Measurements from ENCODE around the gene VAV2.
"Not testable (repeated sequence)": the region's sequence is repeated elsewhere in the genome, so short reads cannot be mapped to it uniquely, and the experiment has no call there.

The VAV2 gene

GRCh38 chr9:133930046-133930681 lies 62.0 kb downstream of the VAV2 start:
- TF ChIP-seq CTCF (IDR thresholded peaks at IDR 0.05; ENCODE audit: low read depth, low read length, missing control alignments), result no peak
- H3K4me3 ChIP-seq (replicated peaks; ENCODE audit: low read depth, low read length), result no peak overlapping the region
- DNase-seq (ENCODE audit: extremely low read depth, low read depth), result no peak

GRCh38 chr9:133929599-133929998 lies 62.5 kb downstream of the VAV2 start:
- no peak for DNase-seq (ENCODE audit: extremely low read depth, low read depth)
- no peak for TF ChIP-seq CTCF (IDR thresholded peaks at IDR 0.05; ENCODE audit: low read depth, low read length, missing control alignments)
- no peak overlapping the region for H3K4me3 ChIP-seq (replicated peaks; ENCODE audit: low read depth, low read length)

GRCh38 chr9:133928248-133928764 lies 63.8 kb downstream of the VAV2 start:
- DNase-seq (ENCODE audit: extremely low read depth, low read depth), result no peak
- H3K4me3 ChIP-seq (replicated peaks; ENCODE audit: low read depth, low read length), result no peak overlapping the region
- no peak for TF ChIP-seq CTCF (IDR thresholded peaks at IDR 0.05; ENCODE audit: low read depth, low read length, missing control alignments)

GRCh38 chr9:133927041-133927440 lies 65.1 kb downstream of the VAV2 start:
- TF ChIP-seq CTCF (IDR thresholded peaks at IDR 0.05; ENCODE audit: low read depth, low read length, missing control alignments), result no peak
- DNase-seq (ENCODE audit: extremely low read depth, low read depth), result no peak
- no peak overlapping the region for H3K4me3 ChIP-seq (replicated peaks; ENCODE audit: low read depth, low read length)

GRCh38 chr9:133926165-133926856 lies 65.8 kb downstream of the VAV2 start:
- no peak overlapping the region for H3K4me3 ChIP-seq (replicated peaks; ENCODE audit: low read depth, low read length)
- no peak for DNase-seq (ENCODE audit: extremely low read depth, low read depth)
- no peak for TF ChIP-seq CTCF (IDR thresholded peaks at IDR 0.05; ENCODE audit: low read depth, low read length, missing control alignments)

GRCh38 chr9:133924453-133924852 lies 67.7 kb downstream of the VAV2 start:
- DNase-seq (ENCODE audit: extremely low read depth, low read depth), result no peak
- H3K4me3 ChIP-seq (replicated peaks; ENCODE audit: low read depth, low read length), result no peak overlapping the region
- TF ChIP-seq CTCF (IDR thresholded peaks at IDR 0.05; ENCODE audit: low read depth, low read length, missing control alignments), result no peak

- not testable (repeated sequence) for DNase-seq (ENCODE audit: extremely low read depth, low read depth)
Measured at GRCh38 chr9:133923608-133924007, 68.5 kb downstream of the VAV2 start.

More at GRCh38 chr9:133923608-133924007, 68.5 kb downstream of the VAV2 start:
- H3K4me3 ChIP-seq (replicated peaks; ENCODE audit: low read depth, low read length), result not testable (repeated sequence)
